Inflammatory macrophage (primary cell): Measurements from ENCODE around the gene GNAQ.
"Not testable (repeated sequence)": the region's sequence is repeated elsewhere in the genome, so short reads cannot be mapped to it uniquely, and the experiment has no call there.

Experiments used
- DNase-seq, 2 donors: peaks; one replicate each; pipeline ENCODE4 v3.0.0-alpha.2; 2020 to 2022

GNAQ gene

GRCh38 chr9:77872177-77872576, 159.4 kb downstream of the GNAQ start:
- no peak for DNase-seq

GRCh38 chr9:77871483-77871882, 160.1 kb downstream of the GNAQ start:
- DNase-seq: no peak

GRCh38 chr9:77866878-77867277, 164.7 kb downstream of the GNAQ start:
- no peak for DNase-seq

GRCh38 chr9:77865385-77866047, 166.1 kb downstream of the GNAQ start:
- no peak for DNase-seq

GRCh38 chr9:77864211-77864889, 167.3 kb downstream of the GNAQ start:
- peak; percentile 74 to 84 for DNase-seq

GRCh38 chr9:77863638-77864037, 168.0 kb downstream of the GNAQ start:
- DNase-seq: not testable (repeated sequence)

- DNase-seq: not testable (repeated sequence)
Measured at GRCh38 chr9:77860953-77861352, 170.7 kb downstream of the GNAQ start.

- no peak for DNase-seq
Measured at GRCh38 chr9:77857513-77858259, 173.9 kb downstream of the GNAQ start.

- DNase-seq: no peak
Measured at GRCh38 chr9:77856615-77857014, 175.0 kb downstream of the GNAQ start.

- no peak for DNase-seq
Measured at GRCh38 chr9:77854916-77855311, 176.7 kb downstream of the GNAQ start.

GRCh38 chr9:77854258-77854915, 177.2 kb downstream of the GNAQ start:
- DNase-seq: no peak

GRCh38 chr9:77853716-77854115, 177.9 kb downstream of the GNAQ start:
- no peak for DNase-seq

- DNase-seq: peak; percentile 75 to 79
Measured at GRCh38 chr9:77851882-77852595, 179.6 kb downstream of the GNAQ start.

- DNase-seq: peak; percentile 80 to 85
Measured at GRCh38 chr9:77848897-77849296, 182.7 kb downstream of the GNAQ start.

GRCh38 chr9:77848404-77848803, 183.2 kb downstream of the GNAQ start:
- DNase-seq: no peak

- DNase-seq: no peak
Measured at GRCh38 chr9:77847626-77848025, 184.0 kb downstream of the GNAQ start.

GRCh38 chr9:77847059-77847499, 184.5 kb downstream of the GNAQ start:
- DNase-seq: no peak

- DNase-seq: no peak
Measured at GRCh38 chr9:77844415-77844814, 187.2 kb downstream of the GNAQ start.

GRCh38 chr9:77843871-77844155, 187.8 kb downstream of the GNAQ start:
- no peak for DNase-seq

- no peak for DNase-seq
Measured at GRCh38 chr9:77843076-77843870, 188.3 kb downstream of the GNAQ start.

- DNase-seq: no peak
Measured at GRCh38 chr9:77841739-77842386, 189.7 kb downstream of the GNAQ start.
